ENCODE results near the gene CMSS1.
A peak's percentile ranks its signal among the peaks of the same experiment; 100 is the strongest.

The CMSS1 gene

DNA sequence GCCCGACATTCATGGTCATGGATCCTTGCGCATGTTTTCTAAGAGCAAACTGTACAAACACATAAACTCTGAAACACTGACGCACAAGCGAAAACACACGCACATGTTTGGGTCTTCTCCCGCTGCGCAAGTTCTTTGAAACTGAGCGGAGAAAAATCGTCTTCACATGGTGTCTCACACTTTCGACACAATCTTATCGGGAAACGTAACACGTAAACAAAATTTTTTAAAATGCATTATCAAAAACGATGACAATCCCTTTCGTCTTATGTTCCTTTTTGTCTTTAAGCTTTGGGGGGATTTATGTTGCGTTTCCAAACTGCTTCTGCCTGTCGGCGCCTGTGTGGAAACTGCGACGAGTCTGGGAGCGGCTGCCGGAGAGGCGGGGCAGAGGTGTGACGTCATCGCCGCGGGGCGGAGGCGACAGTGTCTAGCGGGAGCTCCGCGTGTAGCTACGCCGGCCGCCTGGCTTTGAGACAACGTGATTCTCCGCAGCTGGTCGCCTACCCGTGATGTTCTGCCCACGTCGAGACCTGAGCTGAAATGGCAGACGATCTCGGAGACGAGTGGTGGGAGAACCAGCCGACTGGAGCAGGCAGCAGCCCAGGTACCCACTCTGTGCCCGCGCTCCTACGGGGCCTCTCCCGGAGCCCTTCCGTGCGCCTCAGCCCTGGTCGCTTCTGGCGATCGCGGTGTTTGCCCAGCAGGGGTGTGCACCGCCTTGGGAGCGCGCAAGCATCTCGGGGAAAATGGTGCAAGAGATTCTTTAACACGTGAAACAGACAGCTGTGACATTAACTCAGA is at the start of gene CMSS1:
Gene CMSS1, plus strand, starts transcription at position 426 of the 804 bp plus-strand sequence.
- FAIRE-seq (peak; percentile 86), DNase-seq (ENCODE audit: extremely low spot score, insufficient read length, low read depth) (peak; percentile 87)

DNA sequence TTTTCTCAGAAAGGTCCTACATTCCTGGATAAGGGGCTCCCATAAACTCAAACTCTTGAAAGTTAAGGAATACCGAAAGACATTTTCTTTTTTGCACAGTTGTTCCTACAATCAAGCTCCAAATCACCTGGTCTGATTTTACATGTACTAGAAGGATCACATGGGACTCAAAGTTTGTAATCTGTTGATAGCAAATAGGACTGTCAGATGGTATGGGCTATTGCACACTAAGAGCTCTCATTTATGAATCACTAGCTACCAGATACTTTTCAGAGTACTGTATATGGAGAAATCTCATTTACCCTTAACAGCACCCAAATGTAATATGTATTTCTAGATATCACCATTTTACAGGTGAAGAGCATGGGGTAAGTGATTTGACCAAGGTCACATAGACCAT is 49.5 kb upstream of the CMSS1 start:
- no peak for FAIRE-seq
- no peak for DNase-seq (ENCODE audit: extremely low spot score, insufficient read length, low read depth)

DNA sequence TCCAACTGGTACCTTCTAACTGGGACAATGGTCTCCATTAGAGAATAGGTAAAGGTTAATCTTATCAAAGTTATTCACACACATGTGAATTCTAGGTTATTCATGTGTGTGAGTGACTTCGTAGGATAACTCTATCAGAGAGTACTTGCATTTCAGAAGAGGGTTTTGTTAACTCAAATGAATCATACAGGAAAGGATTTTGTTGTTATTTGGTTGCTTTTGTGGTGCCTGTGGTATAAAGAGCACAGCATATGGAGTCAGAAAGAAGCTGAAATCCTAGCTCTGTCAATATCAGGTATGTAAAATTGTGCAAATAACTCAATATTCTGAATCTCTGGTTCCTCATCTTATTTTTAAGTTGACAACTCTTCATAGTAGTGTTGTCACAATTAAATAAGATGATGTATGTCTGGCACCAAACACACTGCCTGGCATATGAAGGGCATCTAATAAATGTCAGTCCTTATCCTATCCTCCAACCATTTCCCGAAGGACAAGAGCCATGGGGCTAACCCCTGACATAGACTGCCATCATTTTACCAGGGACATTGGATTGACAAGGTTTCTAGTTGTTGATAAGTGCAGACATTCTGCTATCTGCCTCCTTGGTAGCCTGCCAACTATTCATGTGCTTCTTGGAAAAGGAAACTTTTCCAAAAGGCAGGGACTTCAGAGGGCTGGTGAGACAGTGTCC is 48.7 kb upstream of the CMSS1 start:
- no peak for FAIRE-seq
- no peak for DNase-seq (ENCODE audit: extremely low spot score, insufficient read length, low read depth)

DNA sequence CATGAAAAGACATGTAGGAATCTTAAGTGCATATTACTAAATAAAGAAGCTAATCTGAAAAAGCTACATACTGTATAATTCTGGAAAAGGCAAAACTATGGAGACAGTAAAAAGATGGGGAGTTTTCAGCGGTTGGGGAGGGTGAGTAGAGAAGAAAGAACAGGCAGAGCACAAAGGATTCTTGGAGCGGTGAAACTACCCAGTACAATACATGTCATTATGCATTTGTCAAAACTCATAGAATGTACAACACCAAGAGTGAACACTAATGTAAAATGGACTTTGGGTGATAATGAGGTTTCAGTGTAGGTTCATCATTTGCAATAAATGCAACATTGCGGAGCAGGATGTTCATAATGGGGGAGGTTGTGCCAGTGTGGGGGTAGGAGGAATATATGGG is 45.5 kb upstream of the CMSS1 start:
- DNase-seq (ENCODE audit: extremely low spot score, insufficient read length, low read depth), result no peak
- FAIRE-seq, result no peak

DNA sequence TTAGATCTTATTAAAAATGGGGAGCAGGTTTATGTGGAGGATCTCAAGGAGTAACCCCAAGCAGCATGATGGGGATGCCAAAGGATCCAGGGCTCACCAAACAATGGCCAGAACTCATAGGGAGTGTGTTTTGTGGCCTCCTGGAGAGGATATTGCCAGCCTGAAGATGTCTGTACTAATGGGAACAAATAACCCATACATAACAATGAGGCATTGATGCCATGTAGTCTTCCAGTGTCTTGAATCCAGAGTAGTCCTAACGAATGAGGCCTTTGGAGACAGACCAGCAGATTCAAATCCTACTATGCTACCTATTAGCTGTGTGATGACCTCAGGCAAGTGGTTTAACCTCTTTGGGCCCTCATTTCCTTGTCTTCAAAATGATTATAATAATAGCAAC is 45.0 kb upstream of the CMSS1 start:
- no peak for DNase-seq (ENCODE audit: extremely low spot score, insufficient read length, low read depth)
- no peak for FAIRE-seq

GRCh38 chr3:99774467-99774866 is 43.2 kb upstream of the CMSS1 start:
- DNase-seq (ENCODE audit: extremely low spot score, insufficient read length, low read depth) (no peak), FAIRE-seq (peak; percentile 56)

DNA sequence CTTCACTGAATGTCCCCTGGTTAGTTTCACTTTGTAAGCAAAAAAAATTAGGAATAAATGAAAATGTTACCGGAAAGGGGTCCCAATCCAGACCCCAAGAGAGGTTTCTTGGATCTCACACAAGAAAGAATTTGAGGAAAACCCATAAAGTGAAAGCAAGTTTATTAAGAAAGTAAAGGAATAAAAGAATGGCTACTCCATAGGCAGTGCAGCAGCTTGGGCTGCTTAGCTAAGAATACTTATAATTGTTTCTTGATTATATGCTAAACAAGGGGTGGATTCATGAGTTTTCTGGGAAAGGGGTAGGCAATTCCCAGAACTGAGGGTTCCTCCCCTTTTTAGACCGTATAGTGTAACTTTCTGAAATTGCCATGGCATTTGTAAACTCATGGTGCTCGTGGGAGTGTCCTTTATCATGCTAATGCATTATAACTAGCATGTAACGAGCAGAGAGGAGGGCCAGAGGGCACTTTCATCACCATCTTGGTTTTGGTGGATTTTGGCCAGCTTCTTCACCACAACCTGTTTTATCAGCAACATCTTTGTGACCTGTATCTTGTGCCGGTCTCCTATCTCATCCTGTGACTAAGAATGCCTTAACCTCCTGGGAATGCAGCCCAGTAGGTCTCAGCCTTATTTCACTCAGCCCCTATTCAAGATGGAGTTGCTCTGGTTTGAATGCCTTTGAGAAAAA is 41.0 kb upstream of the CMSS1 start:
- DNase-seq (ENCODE audit: extremely low spot score, insufficient read length, low read depth) (no peak), FAIRE-seq (no peak)

GRCh38 chr3:99777210-99777549 is 40.5 kb upstream of the CMSS1 start:
- FAIRE-seq, result no peak

GRCh38 chr3:99777708-99778107 is 40.0 kb upstream of the CMSS1 start:
- DNase-seq (ENCODE audit: extremely low spot score, insufficient read length, low read depth), result no peak
- FAIRE-seq, result no peak

More at GRCh38 chr3:99777210-99777549, 40.5 kb upstream of the CMSS1 start:
- no peak for DNase-seq (ENCODE audit: extremely low spot score, insufficient read length, low read depth)

GRCh38 chr3:99780749-99781148 is 36.9 kb upstream of the CMSS1 start:
- DNase-seq (ENCODE audit: extremely low spot score, insufficient read length, low read depth) (no peak), FAIRE-seq (no peak)

DNA sequence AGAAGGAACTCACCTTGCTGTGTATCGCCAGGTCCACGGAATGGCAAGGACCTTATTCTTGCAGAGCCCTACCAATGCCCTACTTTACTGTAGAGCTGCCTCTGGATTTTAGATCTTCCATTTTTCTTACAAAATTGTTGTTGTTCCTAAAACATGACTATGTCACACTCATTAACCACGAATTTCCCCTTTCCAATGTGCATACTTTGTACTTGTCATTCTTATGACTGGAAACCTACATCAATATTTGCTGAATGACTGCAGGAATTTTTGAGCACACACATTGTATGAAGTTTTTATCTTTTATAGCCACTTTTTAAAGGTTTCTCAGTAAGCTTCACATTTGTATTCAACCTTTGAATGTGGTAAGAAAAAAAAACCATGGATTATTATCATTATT is 35.9 kb upstream of the CMSS1 start:
- no peak for DNase-seq (ENCODE audit: extremely low spot score, insufficient read length, low read depth)
- FAIRE-seq, result no peak

GRCh38 chr3:99783011-99783573 is 34.6 kb upstream of the CMSS1 start:
- DNase-seq (ENCODE audit: extremely low spot score, insufficient read length, low read depth) (no peak), FAIRE-seq (no peak)

- DNase-seq (ENCODE audit: extremely low spot score, insufficient read length, low read depth), result no peak
- FAIRE-seq, result peak; percentile 85
Measured at GRCh38 chr3:99789011-99789721, 28.5 kb upstream of the CMSS1 start.

DNA sequence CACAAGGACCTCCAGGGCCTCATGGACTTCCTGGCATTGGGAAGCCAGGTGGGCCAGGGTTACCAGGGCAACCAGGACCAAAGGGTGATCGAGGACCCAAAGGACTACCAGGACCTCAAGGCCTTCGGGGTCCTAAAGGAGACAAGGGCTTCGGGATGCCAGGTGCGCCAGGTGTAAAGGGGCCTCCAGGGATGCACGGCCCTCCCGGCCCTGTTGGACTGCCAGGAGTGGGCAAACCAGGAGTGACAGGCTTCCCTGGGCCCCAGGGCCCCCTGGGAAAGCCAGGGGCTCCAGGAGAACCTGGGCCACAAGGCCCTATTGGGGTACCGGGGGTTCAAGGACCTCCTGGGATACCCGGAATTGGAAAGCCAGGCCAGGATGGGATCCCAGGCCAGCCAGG is 23.2 kb upstream of the CMSS1 start:
- FAIRE-seq (no peak), DNase-seq (ENCODE audit: extremely low spot score, insufficient read length, low read depth) (no peak)

DNA sequence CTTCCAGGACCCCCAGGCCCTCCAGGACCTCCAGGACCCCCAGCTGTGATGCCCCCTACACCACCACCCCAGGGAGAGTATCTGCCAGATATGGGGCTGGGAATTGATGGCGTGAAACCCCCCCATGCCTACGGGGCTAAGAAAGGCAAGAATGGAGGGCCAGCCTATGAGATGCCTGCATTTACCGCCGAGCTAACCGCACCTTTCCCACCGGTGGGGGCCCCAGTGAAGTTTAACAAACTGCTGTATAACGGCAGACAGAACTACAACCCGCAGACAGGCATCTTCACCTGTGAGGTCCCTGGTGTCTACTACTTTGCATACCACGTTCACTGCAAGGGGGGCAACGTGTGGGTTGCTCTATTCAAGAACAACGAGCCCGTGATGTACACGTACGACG is 22.1 kb upstream of the CMSS1 start:
- no peak for FAIRE-seq
- DNase-seq (ENCODE audit: extremely low spot score, insufficient read length, low read depth), result no peak

DNA sequence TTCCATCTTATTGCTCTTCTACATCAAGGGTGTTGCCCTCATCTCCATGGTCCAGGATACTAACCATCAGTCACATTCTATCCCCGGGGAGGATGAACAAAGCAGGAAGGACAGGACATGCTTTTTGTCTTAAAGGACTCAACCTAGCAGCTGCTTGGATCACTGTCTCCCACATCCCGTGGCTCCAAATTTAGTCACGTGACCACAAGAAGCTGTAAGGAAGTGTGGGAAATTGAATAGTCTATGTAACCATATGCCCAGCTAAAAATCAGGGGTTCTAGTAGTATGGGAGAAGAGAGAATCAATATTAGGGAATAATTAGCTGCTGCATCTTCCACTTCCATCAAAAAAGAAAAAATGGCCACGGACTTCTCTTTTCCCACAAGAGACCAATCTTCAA is 18.2 kb upstream of the CMSS1 start:
- DNase-seq (ENCODE audit: extremely low spot score, insufficient read length, low read depth), result no peak
- FAIRE-seq, result no peak

DNA sequence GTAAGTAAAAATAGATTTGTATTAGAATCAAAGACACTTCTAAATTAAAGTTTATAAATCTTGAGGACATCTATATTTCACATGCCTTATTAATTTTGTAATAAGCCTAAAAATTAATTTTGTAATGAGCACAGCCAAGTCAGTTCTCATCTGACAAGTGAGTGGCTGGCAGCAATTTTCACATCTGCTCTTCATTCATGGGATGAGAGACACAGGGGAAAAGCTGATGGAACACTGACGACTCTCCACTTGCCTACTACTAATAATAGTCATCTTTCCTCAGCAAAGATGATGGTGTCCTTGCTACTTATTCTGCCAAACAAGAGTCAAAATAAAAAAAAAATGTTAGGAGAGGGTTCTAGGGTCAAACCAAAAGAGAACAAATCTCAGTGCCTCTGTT is 14.4 kb upstream of the CMSS1 start:
- no peak for FAIRE-seq
- DNase-seq (ENCODE audit: extremely low spot score, insufficient read length, low read depth), result no peak

DNA sequence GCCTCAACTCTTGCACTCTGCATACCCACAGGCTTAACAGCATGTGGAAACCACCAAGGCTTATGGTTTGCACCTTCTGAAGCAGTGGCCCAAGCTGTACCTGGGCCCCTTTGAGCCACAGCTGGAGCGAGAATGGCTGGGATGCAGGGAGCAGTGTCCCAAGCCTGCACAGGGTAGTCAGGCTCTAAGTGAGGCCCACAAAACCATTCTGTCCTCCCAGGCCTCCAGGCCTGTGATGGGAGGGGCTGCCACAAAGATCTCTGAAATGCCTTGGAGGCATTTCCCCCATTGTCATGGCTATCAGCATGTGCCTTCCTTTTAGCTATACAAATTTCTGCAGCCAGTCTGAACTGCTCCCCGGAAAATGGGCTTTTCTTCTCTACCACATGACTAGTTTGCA is 12.5 kb upstream of the CMSS1 start:
- FAIRE-seq (no peak), DNase-seq (ENCODE audit: extremely low spot score, insufficient read length, low read depth) (no peak)

DNA sequence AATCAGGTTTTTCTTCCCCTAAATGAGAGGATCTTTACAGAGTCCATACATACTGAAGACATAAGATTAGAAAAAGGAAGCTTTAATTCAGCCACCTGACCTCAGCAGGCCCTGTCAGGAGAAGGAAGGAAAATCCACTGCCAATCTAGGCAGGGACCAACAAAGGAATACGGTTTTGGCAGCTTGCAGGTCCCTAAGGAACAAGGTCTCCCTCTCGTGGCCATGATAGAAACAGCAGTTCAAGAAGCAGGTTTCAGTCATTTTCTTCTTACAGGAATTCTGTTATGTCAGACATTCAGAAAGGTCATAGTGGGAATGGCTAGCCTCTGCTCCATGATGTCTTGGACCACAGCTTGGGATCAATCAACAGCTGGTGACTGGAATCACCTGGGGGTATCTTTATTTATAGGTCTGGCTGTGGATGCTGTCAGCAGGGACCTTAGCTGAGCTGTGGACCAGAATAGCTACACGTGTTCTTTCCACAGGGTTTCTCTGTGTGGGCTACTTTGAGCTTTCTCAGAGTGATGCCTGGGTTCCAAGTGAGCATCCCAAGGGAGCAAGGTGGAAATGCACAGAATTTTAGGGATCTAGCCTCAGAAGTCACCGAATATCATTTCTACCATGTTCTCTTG is 9.4 kb upstream of the CMSS1 start:
- FAIRE-seq, result peak; percentile 73
- DNase-seq (ENCODE audit: extremely low spot score, insufficient read length, low read depth), result peak; percentile 11

- no peak for FAIRE-seq
- no peak for DNase-seq (ENCODE audit: extremely low spot score, insufficient read length, low read depth)
Measured at GRCh38 chr3:99809565-99809964, 8.1 kb upstream of the CMSS1 start.

Data from GM18507 (cell line).